Fibroblast of pulmonary artery (primary cell): ENCODE results near the gene FOXK2.

Experiments used
- DNase-seq: peaks from one replicate; pipeline ENCODE4 v3.0.0-alpha.2; 2010; ENCODE audit warnings: low read depth
- H3K4me3 ChIP-seq: replicated peaks from 2 replicates; pipeline ENCODE4 v1.5.1; 2011; ENCODE audit warnings: low read depth, mild to moderate bottlenecking, control low read depth, low read length, moderate library complexity
- CTCF ChIP-seq: IDR thresholded peaks from 2 replicates; pipeline ENCODE4 v1.5.1; 2011; ENCODE audit warnings: mild to moderate bottlenecking, control low read depth, low read length, inconsistent platforms; ENCODE audit errors: missing control alignments

FOXK2 gene

GRCh38 chr17:82587234-82588086 is 67.9 kb downstream of the FOXK2 start:
- H3K4me3 ChIP-seq: no peak overlapping the region
- no peak for TF ChIP-seq CTCF
- DNase-seq: no peak

- DNase-seq: no peak
- no peak for TF ChIP-seq CTCF
- H3K4me3 ChIP-seq: no peak overlapping the region
Measured at GRCh38 chr17:82588266-82589175, 69.0 kb downstream of the FOXK2 start.

- no peak for DNase-seq
- no peak overlapping the region for H3K4me3 ChIP-seq
- TF ChIP-seq CTCF: no peak
Measured at GRCh38 chr17:82589851-82590180, 70.3 kb downstream of the FOXK2 start.

- DNase-seq: no peak
- no peak overlapping the region for H3K4me3 ChIP-seq
- no peak for TF ChIP-seq CTCF
Measured at GRCh38 chr17:82590216-82590615, 70.7 kb downstream of the FOXK2 start.

- H3K4me3 ChIP-seq: no peak overlapping the region
- DNase-seq: no peak
- TF ChIP-seq CTCF: no peak
Measured at GRCh38 chr17:82590881-82591539, 71.5 kb downstream of the FOXK2 start.

GRCh38 chr17:82592289-82592766 is 72.8 kb downstream of the FOXK2 start:
- no peak overlapping the region for H3K4me3 ChIP-seq
- no peak for DNase-seq
- TF ChIP-seq CTCF: no peak
